Liver (tissue), 3 donors: ENCODE results near the gene POFUT1.

ENCODE experiments used
- CTCF ChIP-seq: fragments of 150-350 bp; IDR thresholded peaks from 2 replicates; pipeline ENCODE4 v1.5.1; 2017; ENCODE audit warnings: improper control_type of control experiment, low read depth, low read length; ENCODE audit not compliant: missing input control
- EGR1 ChIP-seq, 2 donors: IDR thresholded peaks; 2 replicates each; pipeline ENCODE4 v1.6.1; 2016 to 2018; ENCODE audit warnings: antibody characterized with exemption in 2 of 2, low read depth in 2 of 2
- FOXA1 ChIP-seq: IDR thresholded peaks from 2 replicates; pipeline ENCODE4 v1.6.1; 2016; ENCODE audit warnings: antibody characterized with exemption
- HNF4A ChIP-seq, 2 donors: conservative IDR thresholded peaks; 2 replicates each; pipeline ENCODE4 v1.6.1; 2016; ENCODE audit warnings: antibody characterized with exemption in 2 of 2, mild to moderate bottlenecking in 2 of 2
- JUND ChIP-seq, 2 donors: IDR thresholded peaks; 2 replicates each; pipeline ENCODE4 v1.6.1; 2016; ENCODE audit warnings: antibody characterized with exemption in 2 of 2
- MAX ChIP-seq: IDR thresholded peaks from 2 replicates; pipeline ENCODE4 v1.6.1; 2016; ENCODE audit warnings: antibody characterized with exemption
- RAD21 ChIP-seq, 2 donors: IDR thresholded peaks; 2 replicates each; pipeline ENCODE4 v1.6.1; 2016; ENCODE audit warnings: antibody characterized with exemption in 2 of 2, mild to moderate bottlenecking in 2 of 2
- REST ChIP-seq: IDR thresholded peaks from 2 replicates; pipeline ENCODE4 v1.6.1; 2016; ENCODE audit warnings: antibody characterized with exemption, mild to moderate bottlenecking
- SP1 ChIP-seq: IDR thresholded peaks from 2 replicates; pipeline ENCODE4 v1.6.1; 2018; ENCODE audit warnings: antibody characterized with exemption, mild to moderate bottlenecking
- TAF1 ChIP-seq: conservative IDR thresholded peaks from 2 replicates; pipeline ENCODE4 v1.6.1; 2016; ENCODE audit warnings: antibody characterized with exemption, mild to moderate bottlenecking
- YY1 ChIP-seq: IDR thresholded peaks from 2 replicates; pipeline ENCODE4 v1.6.1; 2016; ENCODE audit warnings: antibody characterized with exemption, mild to moderate bottlenecking
- TF ChIP-seq, protein P1 (sequence below): IDR thresholded peaks from 2 replicates; pipeline ENCODE4 v1.6.1; 2016; ENCODE audit warnings: antibody characterized with exemption
- donor health status: healthy.
- donor health status: healthy.

GRCh38 chr20:32168184-32168910 is 39.3 kb upstream of the POFUT1 start:
- no peak for TF ChIP-seq HNF4A (conservative IDR thresholded peaks at IDR 0.05)
- no peak for TF ChIP-seq EGR1 (IDR thresholded peaks at IDR 0.05; ENCODE audit: low read depth in 2 of 2)
- TF ChIP-seq FOXA1, result no peak
- TF ChIP-seq CTCF, result no peak
- TF ChIP-seq TAF1, result no peak
- no peak for TF ChIP-seq REST
- TF ChIP-seq, protein P1, sequence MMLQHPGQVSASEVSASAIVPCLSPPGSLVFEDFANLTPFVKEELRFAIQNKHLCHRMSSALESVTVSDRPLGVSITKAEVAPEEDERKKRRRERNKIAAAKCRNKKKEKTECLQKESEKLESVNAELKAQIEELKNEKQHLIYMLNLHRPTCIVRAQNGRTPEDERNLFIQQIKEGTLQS, result no peak
- no peak for TF ChIP-seq YY1
- TF ChIP-seq SP1, result no peak
- TF ChIP-seq RAD21 (IDR thresholded peaks at IDR 0.05), result no peak
- no peak for TF ChIP-seq JUND (IDR thresholded peaks at IDR 0.05)
- no peak for TF ChIP-seq MAX
